ENCODE measurements around the gene RYR1. TPM values are rescaled to one million over a fixed set of nuclear protein-coding genes. Genes with fewer than 3 reads are reported as not detected.

RYR1 gene
- polyA plus RNA-seq, 1 experiment = not detected

- CTCF ChIA-PET = no interaction called here
- no peaks in the 10 kb centered on the region for H3K27me3 ChIP-seq (ENCODE audit: control insufficient read depth, insufficient read depth, low read length)
- no peaks in the 10 kb centered on the region for H3K9me3 ChIP-seq (ENCODE audit: control insufficient read depth, insufficient read depth, low read length)
- H3K4me3 ChIP-seq (ENCODE audit: low read depth, low read length) = no peak overlapping the region
- H3K27ac ChIP-seq (ENCODE audit: low read depth, low read length) = no peak overlapping the region
- POLR2A ChIA-PET = no interaction called here
- DNase-seq (ENCODE audit: low read depth, low spot score) = no peak
- TF ChIP-seq CTCF (IDR thresholded peaks at IDR 0.05; ENCODE audit: low read depth, low read length) = no peak
Measured at GRCh38 chr19:38519168-38519567, 85.7 kb downstream of the RYR1 start.

GRCh38 chr19:38519988-38520387 lies 86.5 kb downstream of the RYR1 start:
- Histone ChIP-seq H3K27me3 (ENCODE audit: control insufficient read depth, insufficient read depth, low read length) (no peaks in the 10 kb centered on the region), H3K9me3 (ENCODE audit: control insufficient read depth, insufficient read depth, low read length) (no peaks in the 10 kb centered on the region), H3K27ac (ENCODE audit: low read depth, low read length) (no peak overlapping the region), H3K4me3 (ENCODE audit: low read depth, low read length) (no peak overlapping the region)
- no peak for TF ChIP-seq CTCF (IDR thresholded peaks at IDR 0.05; ENCODE audit: low read depth, low read length)
- ChIA-PET POLR2A (no interaction called here), CTCF (no interaction called here)
- DNase-seq (ENCODE audit: low read depth, low spot score) = no peak

- ChIA-PET POLR2A (no interaction called here), CTCF (no interaction called here)
- H3K27ac ChIP-seq (ENCODE audit: low read depth, low read length) = no peak overlapping the region
- DNase-seq (ENCODE audit: low read depth, low spot score) = no peak
- H3K4me3 ChIP-seq (ENCODE audit: low read depth, low read length) = no peak overlapping the region
- H3K9me3 ChIP-seq (ENCODE audit: control insufficient read depth, insufficient read depth, low read length) = peaks cover 3% of the 10 kb centered on the region; the same call in 1 of the 2 replicates
- H3K27me3 ChIP-seq (ENCODE audit: control insufficient read depth, insufficient read depth, low read length) = no peaks in the 10 kb centered on the region
- TF ChIP-seq CTCF (IDR thresholded peaks at IDR 0.05; ENCODE audit: low read depth, low read length) = no peak
Measured at GRCh38 chr19:38522915-38523314, 89.4 kb downstream of the RYR1 start.

GRCh38 chr19:38523319-38523718 lies 89.8 kb downstream of the RYR1 start:
- Histone ChIP-seq H3K9me3 (ENCODE audit: control insufficient read depth, insufficient read depth, low read length) (peaks cover 3% of the 10 kb centered on the region; the same call in 1 of the 2 replicates), H3K4me3 (ENCODE audit: low read depth, low read length) (no peak overlapping the region), H3K27me3 (ENCODE audit: control insufficient read depth, insufficient read depth, low read length) (no peaks in the 10 kb centered on the region), H3K27ac (ENCODE audit: low read depth, low read length) (no peak overlapping the region)
- POLR2A ChIA-PET = no interaction called here
- CTCF ChIA-PET = interaction anchor here (0.6 kb wide), 1 partner anchor 22 kb away, joined by 5 read pairs; no protein-coding TSS in a partner anchor
- no peak for TF ChIP-seq CTCF (IDR thresholded peaks at IDR 0.05; ENCODE audit: low read depth, low read length)
- DNase-seq (ENCODE audit: low read depth, low spot score) = no peak

- DNase-seq (ENCODE audit: low read depth, low spot score) = no peak
- Histone ChIP-seq H3K27ac (ENCODE audit: low read depth, low read length) (no peak overlapping the region), H3K27me3 (ENCODE audit: control insufficient read depth, insufficient read depth, low read length) (no peaks in the 10 kb centered on the region), H3K9me3 (ENCODE audit: control insufficient read depth, insufficient read depth, low read length) (peaks cover 3% of the 10 kb centered on the region; the same call in 1 of the 2 replicates), H3K4me3 (ENCODE audit: low read depth, low read length) (no peak overlapping the region)
- no peak for TF ChIP-seq CTCF (IDR thresholded peaks at IDR 0.05; ENCODE audit: low read depth, low read length)
- ChIA-PET CTCF (interaction anchor here (0.6 kb wide), 1 partner anchor 22 kb away, joined by 6 read pairs; no protein-coding TSS in a partner anchor), POLR2A (no interaction called here)
Measured at GRCh38 chr19:38524369-38524768, 90.9 kb downstream of the RYR1 start.
